HG02938 (cell line): ENCODE results near the gene ORAI3.
"Not testable (repeated sequence)": the region's sequence is repeated elsewhere in the genome, so short reads cannot be mapped to it uniquely, and the experiment has no call there.

Source experiments
- ATAC-seq: cut with Tn5 transposase; IDR thresholded peaks from one replicate; pipeline ENCODE4 v1.9.1; 2021; ENCODE audit warnings: mild to moderate bottlenecking, moderate library complexity; ENCODE audit not compliant: unreplicated experiment

The ORAI3 gene

DNA sequence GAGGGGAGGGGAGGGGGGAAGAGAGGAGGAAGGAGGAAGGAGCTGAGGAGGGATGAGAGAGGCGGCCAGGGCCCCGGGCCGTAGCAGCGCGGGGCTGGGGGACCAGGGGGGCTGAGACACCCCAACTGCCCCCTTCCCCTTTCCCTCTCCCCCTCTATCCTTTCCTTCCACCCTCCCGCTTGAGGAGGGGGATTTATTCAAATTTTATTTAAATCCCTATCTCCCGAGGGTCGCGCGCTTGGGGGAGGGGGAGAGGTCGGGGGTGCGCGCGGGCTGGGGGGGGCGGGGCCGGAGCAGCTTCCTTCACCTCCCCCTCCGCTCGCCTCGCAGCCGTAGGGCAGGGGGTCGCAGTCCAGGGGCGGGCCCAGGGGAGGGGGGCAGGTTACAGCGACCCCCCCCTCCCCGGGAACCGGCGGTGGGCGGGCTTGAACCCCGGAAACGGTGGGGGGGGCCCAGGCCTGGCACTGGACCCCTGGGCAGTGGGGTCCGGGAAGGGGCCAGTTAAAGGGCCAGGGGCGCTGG is 25.3 kb upstream of the ORAI3 start, which contains the start of gene FBXL19:
TSS of gene FBXL19 (plus strand) at position 19 of the 522 bp plus-strand sequence. CDS start 2,183 bp downstream, outside the sequence.
- no peak for ATAC-seq

DNA sequence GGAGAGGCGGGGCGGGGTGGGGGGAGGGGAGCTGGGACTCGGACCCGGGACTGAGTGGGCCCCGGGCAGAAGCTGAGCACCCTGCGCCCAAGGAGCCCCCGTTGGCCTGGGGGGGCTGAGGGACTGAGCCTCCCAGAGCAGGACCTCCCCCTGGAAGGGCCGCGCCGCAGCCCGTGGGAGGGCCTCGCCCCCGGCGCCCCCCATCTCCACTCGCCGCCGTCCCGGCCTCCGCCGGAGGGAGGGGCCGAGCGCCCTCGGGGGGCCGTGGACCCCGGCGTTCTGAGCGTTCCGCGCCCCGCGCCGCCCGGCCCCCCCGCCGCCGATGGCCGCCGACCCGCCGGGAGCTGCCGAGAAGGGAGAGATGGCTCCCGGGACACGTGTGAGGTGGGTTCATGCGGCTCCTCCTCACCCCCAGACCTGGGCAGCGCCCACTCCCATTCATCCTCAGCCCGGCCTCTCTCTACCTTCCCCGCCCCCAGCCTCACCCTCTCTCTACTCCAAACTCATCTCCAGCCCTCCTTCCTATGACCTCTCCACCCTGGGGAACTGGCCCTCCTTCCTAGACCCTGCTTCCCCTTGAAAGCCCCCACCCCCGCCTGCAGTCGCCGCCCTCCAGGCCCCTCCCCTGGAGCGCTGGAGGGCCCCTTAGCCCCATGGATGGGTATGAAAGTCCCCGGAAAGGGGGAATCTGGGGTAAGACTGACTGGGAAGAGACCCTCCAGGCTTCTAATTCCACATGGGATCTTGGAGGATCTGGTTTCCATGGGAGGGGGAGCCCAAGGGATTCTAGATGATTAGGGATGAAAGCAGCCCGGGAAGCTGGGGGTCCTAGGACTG is 24.6 kb upstream of the ORAI3 start:
- ATAC-seq = no peak

DNA sequence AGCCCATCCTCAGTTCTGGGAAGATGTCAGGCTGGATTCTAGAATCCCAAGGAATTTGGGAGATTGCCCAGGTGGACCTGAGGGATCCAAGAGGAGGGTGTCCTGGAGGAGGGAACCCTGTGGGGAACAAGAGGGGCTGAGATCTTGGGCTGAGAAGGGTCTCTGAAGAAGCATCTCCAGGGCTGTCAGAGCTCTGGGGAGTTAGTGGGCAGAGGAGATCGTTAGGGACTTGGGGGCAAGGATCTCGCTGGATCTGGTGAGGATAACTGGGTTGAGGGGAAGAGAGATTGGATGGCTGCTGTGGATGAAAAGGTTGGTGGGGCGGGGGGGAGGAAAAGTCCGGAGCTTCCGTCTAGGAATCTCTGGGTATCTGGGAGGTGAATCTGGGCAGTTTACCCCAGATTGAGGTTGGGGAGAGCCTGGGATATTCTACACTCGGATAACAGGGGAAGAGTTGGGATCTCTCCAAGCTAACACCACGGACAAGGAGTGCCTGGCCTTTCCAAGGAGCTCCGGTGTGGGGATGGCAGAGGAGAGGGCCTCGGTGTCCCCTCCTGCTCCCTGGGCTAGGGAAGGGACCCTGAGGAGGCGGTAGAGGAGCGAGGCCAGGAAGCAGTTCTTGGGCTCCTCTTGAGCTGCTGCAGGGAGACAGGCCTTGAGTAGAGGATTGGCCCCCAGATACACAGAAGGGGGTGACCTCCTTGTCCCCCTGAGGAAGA is 23.8 kb upstream of the ORAI3 start:
- ATAC-seq = no peak

DNA sequence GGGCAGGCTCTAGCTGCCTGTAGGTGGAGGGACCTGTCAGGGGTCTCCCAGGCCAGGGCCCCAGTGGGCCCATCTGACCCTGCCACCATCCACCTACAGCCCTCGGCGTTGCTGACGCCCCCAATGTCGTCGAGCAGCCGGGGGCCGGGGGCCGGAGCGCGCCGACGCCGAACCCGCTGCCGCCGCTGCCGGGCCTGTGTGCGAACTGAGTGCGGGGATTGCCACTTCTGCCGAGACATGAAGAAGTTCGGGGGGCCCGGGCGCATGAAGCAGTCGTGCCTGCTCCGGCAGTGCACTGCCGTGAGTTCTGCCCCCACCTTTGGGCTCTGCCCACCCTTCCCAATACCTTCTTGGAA is 23.3 kb upstream of the ORAI3 start:
- no peak for ATAC-seq

DNA sequence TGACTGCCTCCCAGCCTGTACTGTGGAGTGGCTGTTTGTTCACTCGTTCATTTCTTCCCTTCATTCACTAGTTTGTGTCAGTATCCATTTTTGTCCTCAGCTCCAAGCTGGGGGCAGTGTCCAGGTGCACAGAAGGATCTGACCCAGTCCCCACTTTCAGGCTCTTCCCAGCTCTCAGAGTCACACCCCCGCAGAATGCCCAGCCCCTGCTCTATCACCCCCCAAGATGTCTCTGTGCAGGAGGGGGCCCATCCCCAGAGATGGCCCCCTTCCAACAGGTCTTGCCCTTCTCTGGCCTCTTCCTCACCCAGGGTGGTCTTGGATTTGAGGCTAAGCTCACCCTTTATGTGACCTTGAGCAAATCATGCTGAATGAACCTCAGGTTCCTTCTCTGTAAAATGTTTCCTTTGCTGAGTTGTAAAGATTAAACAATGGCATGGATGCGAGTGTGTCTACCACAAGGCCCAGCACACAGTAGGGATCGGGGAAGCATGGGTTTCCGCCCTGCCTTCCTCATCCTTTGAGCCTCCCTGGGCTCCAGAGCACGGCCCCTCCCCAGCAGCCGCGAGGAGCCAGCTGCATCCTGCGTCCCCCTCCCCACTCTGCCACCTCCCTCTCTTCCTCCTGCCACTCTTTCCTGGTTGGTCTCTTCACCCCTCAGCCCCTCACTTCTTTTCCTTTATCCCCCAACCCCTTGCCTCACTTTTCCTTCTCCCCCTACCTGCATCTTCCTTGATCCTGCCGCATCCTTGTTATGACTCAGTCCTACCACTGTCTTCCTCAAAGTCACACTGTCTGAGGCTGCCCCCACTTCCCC is 22.7 kb upstream of the ORAI3 start:
- no peak for ATAC-seq

DNA sequence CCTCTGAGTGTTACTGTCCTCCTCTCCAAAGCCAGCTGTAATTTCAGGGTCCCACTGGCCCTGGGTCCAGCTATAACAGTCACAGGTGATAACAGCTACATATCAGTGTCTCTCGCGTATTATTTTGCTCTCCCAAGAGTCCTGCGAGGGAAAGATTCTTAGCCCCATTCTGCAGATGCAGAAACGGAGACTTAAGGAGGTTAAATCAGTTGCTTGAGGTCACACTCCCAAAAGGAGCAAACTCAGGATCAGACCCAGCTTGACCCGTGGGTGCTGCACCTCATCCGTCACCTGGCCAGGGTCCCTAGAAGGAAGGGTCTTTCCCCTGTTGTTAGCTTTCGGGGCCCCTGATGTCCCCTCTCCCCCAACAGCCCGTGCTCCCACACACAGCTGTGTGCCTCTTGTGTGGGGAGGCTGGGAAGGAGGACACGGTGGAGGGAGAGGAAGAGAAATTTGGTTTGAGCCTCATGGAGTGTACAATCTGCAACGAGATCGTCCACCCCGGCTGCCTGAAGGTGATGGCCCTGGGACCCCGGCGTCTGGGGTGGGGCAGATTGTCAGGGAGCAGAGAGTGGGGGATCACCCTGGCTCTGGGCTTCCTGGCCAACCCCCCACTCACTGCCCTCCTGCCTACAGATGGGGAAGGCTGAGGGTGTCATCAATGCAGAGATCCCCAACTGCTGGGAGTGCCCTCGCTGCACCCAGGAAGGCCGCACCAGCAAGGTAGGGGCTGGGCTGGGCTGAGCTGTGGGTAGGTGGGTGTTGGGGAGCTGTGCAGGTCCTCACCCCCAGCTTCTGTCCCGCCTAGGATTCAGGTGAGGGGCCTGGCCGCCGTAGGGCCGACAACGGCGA is 21.7 kb upstream of the ORAI3 start:
- ATAC-seq = no peak

- no peak for ATAC-seq
Measured at GRCh38 chr16:30927789-30928378, 21.0 kb upstream of the ORAI3 start.

DNA sequence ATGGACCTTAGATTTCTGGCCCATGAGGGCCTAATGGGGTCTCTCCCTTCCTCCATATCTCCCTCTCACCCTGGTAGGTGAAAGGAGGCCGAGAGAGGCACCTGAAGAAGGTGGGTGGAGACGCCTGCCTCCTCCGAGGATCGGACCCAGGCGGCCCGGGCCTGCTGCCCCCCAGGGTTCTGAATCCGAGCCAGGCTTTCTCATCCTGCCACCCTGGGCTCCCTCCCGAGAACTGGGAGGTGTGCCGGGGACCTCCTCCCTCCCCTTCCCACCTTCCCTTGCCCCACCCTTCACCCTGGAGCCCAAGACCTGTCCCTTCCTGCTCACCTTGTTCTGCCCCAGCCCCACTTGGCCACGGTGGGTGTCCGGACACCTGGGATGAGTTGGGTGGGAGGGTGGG is 20.5 kb upstream of the ORAI3 start:
- no peak for ATAC-seq

DNA sequence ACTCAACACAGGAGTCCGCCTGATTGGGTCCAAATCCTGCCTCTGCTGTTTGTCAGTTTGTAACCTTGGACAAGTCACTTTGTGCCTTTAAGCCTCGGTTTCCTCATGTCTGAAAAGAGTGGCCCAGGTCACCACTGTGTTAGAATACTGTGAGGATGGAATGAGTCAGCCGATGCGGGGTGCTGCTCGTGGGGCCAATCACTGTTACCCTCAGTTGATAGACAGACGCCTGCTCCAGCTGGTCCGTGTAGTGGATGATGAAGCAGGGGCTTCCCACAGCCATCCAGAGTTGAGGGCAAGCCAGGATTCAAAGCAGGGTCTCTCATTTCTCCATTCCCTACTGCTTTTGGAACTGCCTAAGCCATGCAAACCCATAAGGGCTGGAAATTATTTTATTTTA is 19.7 kb upstream of the ORAI3 start:
- ATAC-seq = no peak

- no peak for ATAC-seq
Measured at GRCh38 chr16:30930160-30930571, 18.7 kb upstream of the ORAI3 start.

DNA sequence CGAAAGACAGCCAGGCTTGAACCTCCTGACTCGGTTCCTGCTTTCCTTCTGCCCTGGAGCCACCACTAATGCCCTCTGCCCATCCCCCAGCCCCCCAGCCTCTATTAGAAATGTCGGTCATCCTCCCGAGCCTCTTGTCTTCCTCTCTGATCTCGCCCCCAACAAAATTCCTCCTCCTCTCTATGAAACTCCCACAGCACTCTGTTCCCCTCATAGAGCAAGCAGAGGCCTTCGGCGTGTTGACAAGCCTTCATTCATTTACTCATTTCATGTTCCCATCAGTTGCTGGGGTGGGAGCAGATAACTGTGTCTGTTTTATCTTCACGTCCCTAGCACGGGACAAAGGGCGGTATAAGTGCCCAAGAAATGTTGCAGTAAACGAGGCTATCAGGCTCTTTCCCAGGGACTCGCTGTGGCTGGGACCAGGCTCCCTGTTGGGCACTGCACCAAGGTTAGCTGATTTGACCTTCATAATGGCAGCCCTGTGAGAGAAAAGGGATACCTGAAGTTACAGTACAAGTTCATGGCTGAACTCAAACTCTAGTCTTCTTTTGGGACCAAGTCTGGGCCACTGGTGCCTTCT is 17.7 kb upstream of the ORAI3 start:
- ATAC-seq = no peak

DNA sequence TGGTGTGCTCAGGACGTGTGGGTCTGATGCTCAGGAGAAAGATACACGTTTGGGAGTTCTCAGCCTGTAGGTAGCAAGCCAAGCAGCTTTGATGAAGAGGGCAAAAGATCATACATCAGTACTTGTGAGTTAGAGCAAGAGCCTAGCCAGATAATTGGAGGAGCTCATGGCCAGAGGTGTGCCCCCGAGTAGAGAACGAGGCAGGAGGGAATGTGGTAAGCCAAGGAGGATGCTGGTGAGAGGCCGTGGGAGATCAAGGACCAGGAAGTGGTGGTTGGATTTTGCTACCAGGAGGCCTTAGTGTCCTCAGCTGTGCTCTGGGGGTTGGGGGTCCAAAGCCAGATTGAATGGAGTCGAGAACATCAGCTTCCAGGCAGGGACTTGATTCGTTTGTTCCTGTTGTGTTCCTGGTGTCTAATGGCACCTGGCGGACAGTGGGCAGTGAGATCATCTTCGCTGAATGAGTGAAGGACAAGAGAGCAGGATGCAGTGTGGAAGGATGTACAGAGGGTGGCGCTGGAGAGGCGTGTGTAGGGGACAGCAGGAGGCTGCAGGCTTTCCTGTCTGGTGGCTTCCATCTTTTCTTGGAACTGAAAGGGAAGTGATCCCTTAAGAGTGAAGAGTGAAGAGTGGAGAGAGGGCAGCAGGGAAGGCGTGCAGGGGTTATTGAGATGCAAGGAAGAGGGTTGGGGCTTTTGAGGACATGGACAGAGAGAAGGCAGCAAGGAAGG is 13.9 kb upstream of the ORAI3 start:
- ATAC-seq = no peak

DNA sequence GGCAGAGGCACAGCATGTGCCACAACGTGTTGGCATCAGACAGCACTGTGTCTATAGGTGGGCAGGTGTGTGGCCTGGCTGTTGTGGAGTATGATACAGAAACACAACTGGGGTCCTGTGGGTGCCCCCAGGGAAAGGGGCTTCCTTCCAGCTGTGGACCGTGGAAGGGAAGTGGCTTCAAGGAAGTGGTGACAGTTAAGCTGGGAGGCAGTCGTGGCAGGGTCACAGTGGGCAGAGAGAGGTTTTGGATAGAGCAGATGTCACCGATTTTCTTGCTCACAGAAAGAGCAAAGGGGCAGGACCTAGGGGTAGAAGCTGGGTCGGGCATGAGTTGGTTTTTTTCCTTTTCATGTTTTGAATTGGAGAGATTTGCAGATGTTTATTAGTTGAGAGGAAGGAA is 11.2 kb upstream of the ORAI3 start:
- no peak for ATAC-seq

- not testable (repeated sequence) for ATAC-seq
Measured at GRCh38 chr16:30939571-30939970, 9.3 kb upstream of the ORAI3 start.

GRCh38 chr16:30941600-30942425 is 7.1 kb upstream of the ORAI3 start:
- ATAC-seq = peak; percentile 64

GRCh38 chr16:30942426-30942806 is 6.5 kb upstream of the ORAI3 start:
- no peak for ATAC-seq

- no peak for ATAC-seq
Measured at GRCh38 chr16:30944352-30944751, 4.5 kb upstream of the ORAI3 start.
